Lower leg skin (tissue), 3 donors: ENCODE measurements around the gene PHTF2.

Source experiments
- CTCF ChIP-seq, 3 donors: fragments of 450-650 bp; IDR thresholded peaks; one replicate each; pipeline ENCODE4 v1.5.1; 2016; ENCODE audit warnings: antibody characterized with exemption in 3 of 3, mild to moderate bottlenecking in 3 of 3, moderate library complexity in 2 of 3
- POLR2A ChIP-seq, 2 donors: fragments of 450-650 bp; IDR thresholded peaks; one replicate each; pipeline ENCODE4 v1.6.1; 2016 to 2017; ENCODE audit warnings: antibody characterized with exemption in 2 of 2, mild to moderate bottlenecking in 1 of 2, moderate library complexity in 1 of 2

- no peak for TF ChIP-seq CTCF (IDR thresholded peaks at IDR 0.05)
- no peak for TF ChIP-seq POLR2A (IDR thresholded peaks at IDR 0.05)
Observed at GRCh38 chr7:77944183-77945182, 145.9 kb downstream of the PHTF2 start.
